GM21717 (cell line): ENCODE measurements around the gene PTP4A2.

Experiments used
- ATAC-seq: cut with Tn5 transposase; IDR thresholded peaks from one replicate; pipeline ENCODE4 v1.9.1; 2021; ENCODE audit warnings: mild to moderate bottlenecking, moderate library complexity; ENCODE audit not compliant: unreplicated experiment

Gene PTP4A2

GRCh38 chr1:31891280-31891679 lies 46.9 kb downstream of the PTP4A2 start:
- ATAC-seq, result peak; percentile 54

- ATAC-seq, result no peak
Measured at GRCh38 chr1:31888291-31888690, 49.9 kb downstream of the PTP4A2 start.

DNA sequence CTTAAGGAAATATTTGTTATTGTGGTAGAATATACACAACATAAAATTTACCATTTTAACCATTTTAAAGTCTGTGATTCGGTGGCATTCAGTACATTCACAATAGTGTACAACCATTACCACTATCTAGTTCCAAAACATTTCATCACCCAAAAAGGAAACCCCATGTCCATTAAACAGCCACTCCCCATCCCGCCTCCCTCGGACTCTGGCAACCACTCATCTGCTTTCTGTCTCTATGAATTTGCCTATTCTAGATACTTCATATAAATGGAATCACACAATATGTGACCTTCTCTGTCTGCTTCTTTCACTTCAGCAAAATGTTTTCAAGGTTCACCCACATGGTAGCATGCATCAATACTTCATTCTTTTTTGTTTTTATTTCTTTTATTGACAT lies 51.3 kb downstream of the PTP4A2 start:
- ATAC-seq, result no peak

GRCh38 chr1:31885851-31886250 lies 52.3 kb downstream of the PTP4A2 start:
- ATAC-seq, result no peak

DNA sequence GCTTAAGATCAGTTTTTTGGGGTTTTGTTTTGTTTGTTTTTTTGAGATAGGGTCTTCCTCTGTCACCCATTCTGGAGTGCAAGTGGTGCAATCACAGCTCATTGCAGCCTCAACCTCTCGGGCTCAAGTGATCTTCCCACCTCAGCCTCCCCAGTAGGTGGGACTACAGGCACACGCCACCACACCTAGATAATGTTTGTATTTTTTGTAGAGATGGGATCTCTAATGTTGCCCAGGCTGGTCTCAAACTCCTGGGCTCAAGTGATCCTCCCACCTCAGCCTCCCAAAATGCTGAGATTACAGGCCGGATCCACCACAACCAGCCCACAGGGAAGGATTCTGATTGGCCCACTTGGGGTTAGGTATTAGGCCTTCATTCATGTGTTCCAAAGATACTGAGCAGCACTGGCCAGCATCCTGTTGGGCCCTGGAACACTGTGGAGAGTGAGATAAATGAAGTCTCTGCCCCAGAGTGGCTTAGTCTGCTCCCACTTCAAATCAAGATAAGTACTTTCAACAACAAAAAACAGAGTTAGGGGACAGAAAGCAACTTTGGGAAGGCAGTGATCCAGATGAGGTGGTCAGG lies 54.7 kb downstream of the PTP4A2 start:
- no peak for ATAC-seq

- ATAC-seq, result no peak
Measured at GRCh38 chr1:31881688-31882000, 56.5 kb downstream of the PTP4A2 start.

DNA sequence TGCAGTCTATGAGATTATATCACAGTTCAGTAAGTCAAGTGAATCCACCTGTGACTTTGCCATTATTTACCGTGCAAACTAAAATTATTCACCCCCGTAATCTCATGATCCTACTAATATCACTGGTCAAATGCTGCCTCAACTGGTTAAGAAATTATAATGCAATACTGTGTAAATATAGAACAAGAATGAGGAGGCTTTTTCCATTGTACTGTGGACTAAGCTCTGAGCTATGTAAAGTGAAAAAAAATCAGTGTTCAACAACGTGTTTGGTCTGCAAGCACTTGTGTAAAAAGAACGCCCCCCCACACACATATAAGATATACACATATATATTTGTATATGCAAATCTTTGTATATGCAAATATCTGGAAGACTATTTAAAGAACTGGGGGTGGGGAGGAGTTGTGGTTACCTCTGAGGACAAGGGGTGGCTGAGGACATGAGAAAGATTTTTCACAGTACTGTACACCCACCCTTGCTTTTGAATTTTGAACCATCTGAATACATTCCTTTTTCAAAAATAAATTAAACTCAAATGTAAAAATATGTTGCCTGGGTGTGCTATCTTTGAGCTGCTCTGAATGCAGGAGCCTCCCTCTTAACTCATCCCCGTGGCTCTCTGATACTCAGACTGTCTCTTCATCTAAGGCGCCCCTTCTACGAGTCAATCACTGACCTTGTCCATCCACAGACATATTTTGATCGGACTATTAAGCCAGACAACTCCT lies 57.0 kb downstream of the PTP4A2 start:
- ATAC-seq, result no peak

DNA sequence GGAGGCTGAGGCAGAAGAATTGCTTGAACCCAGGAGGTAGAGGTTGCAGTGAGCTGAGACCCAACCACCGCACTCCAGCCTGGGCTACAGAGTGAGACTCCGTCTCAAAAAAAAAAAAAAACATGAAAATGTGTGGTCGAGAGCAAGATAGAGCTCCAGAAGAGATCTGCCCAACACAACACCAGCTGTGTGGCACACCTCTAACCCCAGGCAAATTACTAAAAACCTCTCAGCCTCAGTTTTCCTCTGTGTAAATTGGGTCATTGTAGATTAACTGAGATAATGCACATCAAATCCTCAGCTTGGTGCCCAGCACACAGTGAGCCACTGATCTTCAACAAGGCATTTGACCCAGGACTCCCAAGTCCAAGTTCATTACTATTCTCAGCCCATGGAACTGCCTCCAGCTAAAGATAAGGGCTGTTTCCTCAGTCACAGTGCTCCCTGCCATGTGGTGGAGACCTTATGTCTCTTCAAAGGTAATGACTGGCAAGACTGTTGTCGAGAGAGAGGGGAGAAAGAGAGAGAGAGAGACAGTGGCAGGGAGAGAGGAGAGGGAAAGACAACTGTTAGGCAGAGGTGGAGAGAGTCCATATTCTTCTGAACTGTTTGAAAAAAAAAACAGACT lies 58.1 kb downstream of the PTP4A2 start:
- ATAC-seq, result no peak

- ATAC-seq, result no peak
Measured at GRCh38 chr1:31878058-31878457, 60.1 kb downstream of the PTP4A2 start.

DNA sequence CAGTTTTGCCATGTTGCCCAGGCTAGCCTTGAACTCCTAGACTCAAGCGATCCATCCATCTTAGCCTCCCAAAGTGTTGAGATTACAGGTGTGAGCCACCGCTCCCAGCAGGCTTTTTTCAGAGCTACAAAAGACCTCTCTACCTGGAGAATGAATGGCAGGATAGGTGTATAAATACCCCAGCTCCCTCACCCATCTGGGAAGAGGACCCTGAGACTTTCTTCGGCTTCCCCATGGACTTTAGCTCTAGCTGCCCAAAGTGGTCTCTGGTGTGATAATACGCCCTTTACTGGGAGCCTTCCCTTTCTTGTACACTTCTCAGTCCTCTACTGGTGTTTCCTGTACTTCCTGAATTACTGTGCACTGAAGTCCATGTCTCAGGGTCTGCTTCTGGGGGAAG lies 60.6 kb downstream of the PTP4A2 start:
- no peak for ATAC-seq

GRCh38 chr1:31875636-31876236 lies 62.4 kb downstream of the PTP4A2 start:
- no peak for ATAC-seq

DNA sequence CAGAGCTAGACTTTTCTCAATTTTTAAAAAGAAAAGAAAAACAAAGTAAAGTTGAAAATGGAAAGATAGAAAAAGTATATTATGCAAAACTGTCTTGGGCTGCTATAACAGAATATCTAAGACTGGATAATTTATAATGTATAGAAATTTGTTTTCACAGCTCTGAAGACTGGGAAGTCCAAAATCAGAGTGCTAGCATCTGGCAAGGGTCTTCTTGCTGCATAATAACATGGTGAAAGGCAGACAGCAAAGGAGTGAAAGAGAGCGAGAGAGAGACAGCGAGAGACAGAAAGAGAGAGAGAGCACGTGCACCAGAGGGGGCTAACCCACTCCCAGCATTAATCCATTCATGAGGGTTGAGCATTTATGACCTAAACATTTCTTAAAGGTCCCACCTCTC lies 63.2 kb downstream of the PTP4A2 start:
- ATAC-seq, result no peak

GRCh38 chr1:31872658-31873636 lies 65.2 kb downstream of the PTP4A2 start:
- ATAC-seq, result no peak

- ATAC-seq, result no peak
Measured at GRCh38 chr1:31871703-31872102, 66.5 kb downstream of the PTP4A2 start.

DNA sequence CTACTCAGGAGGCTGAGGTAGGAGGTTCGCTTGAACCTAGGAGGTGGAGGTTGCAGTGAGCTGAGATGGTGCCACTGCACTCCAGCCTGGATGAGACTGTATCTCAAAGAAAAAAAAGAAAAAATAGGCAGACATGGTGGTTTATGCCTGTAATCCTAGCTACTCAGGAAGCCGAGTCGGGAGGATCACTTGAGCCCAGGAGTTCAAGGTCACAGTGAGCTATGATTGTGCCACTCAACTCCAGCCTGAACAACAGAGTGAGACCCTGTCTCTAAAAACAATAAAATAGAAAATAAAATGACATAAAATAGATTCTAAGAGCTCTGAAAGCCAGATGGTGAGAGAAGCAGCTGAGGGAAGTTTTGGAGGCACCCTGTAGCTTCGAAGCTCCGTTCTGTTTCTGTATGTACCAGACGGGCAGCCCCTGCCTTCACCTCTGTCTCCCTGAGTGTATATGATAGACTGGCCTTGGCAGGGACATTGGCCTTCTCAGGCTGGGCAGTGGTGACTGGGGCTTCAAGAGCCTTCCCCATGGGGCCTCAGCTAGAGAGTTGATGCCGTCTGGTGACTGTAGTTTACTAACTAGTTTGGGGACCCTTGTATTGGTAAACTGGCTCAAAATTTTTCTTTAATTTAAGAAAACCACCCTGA lies 68.0 kb downstream of the PTP4A2 start:
- no peak for ATAC-seq

GRCh38 chr1:31869449-31869848 lies 68.7 kb downstream of the PTP4A2 start:
- ATAC-seq, result no peak

DNA sequence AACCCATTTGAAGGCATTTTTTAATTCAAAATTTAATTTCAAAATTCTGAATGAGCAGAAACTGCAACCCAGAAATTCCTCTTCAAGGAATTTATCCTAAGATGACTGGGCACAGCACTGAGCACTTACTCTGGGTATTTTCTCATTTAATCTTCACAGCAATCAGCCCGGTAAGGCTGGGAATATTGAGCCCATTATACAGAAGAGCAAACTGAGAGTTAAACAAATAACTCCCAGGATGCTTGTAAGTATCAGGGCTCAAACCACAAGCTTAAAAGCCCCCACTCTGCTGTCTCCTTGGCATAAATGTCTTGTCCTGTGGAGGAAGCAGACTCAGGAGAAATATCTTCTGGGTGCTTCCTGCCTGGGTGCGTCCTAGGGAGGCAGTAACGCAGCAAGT lies 69.3 kb downstream of the PTP4A2 start:
- no peak for ATAC-seq

GRCh38 chr1:31867546-31867945 lies 70.6 kb downstream of the PTP4A2 start:
- no peak for ATAC-seq

DNA sequence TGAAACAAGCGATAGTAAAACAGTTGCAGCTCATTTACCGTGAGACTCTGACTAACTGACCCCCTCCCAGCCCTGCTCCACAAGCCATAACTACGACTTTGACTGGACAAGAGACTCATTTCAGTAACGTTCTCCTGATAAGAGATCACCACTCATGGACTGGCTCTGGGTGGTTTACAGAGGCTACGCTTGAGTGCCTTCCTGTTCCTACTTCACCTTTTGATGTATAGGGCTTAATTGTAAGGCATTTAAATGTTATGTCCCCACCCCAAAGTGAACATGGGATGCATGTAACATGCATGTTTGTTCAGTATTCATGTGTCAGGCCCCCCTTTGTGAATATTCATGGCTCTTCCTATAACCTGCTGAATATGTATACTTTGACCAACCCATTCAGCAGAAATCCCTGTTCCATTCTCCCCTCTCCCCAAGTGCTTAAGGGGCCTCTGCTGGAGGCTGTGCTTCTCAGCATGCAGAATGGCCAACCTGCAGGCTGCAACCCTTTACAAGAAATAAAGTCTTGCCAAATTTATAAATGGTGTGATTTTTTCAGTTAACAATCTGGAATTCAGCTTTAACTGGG lies 71.6 kb downstream of the PTP4A2 start:
- peak; percentile 53 for ATAC-seq
